ENCODE measurements around the gene DALRD3. TPM values are rescaled to one million over a fixed set of nuclear protein-coding genes. Genes with fewer than 3 reads are reported as not detected.

The DALRD3 gene
- total and polyA plus RNA-seq, 2 experiments from 2014 or later = 31.0 to 57.7 TPM

DNA sequence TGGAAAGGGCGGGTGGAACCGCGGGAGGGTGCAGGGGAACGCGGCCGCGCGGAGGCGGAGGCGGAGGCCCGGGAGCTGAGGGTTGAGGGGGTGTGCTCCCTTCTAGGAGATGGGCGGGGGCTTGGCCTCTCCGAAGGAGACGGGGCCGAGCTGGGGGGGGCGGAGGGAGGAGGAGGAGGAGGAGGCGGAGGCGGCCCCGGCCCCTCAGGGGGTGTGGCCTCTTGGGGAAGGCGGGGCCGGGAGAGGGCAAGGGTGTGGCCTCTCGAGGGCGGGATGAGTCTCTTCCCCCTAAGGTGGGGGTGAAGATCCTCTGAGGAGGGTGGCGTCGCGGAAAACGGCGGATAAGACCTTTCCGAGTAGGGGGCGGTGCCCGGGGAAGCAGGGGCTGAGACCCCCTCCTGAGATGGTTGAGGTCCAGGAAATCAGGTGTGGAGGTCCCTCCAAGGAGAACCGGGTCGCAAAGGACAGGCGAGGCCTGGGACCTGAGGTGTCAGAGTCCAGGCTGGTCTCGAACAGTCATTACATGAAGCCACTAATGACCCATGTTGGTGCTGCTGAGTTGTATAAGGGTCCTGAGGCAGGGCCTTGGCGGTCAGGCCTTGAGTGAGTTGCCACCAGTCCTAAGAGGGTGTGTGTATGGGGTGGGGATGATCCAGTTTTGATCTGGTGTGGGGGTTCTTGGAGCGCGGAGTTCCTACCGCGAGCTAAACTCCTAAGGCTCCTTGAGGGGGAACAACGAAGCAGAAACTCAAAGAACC, 10.4 kb downstream of the DALRD3 start:
- H2AFZ ChIP-seq = peak overlapping the region; percentile 88; the same call in 1 of the 2 replicates
- DNase-seq (ENCODE audit: low spot score) (peak; percentile 96), ATAC-seq (peak; percentile 66)
- H3K4me1 ChIP-seq (ENCODE audit: insufficient read depth) = peaks cover 9% of the 10 kb centered on the region
- H3F3A ChIP-seq (replicated peaks; ENCODE audit: low read depth) = 0 out of 2 replicates have a peak, but pooled peaks cover 5% of the 10 kb centered on the region
- peaks cover 34% of the 10 kb centered on the region for H4K20me1 ChIP-seq (replicated peaks; ENCODE audit: insufficient read depth)
- H3K9me2 ChIP-seq (ENCODE audit: insufficient read depth) = no peaks in the 10 kb centered on the region
- H3K27ac ChIP-seq (ENCODE audit: low read depth) = peak overlapping the region; percentile 100
- peaks cover 3% of the 10 kb centered on the region; the same call in 2 of the 3 replicates for H3K9me3 Mint-ChIP-seq
- no peaks in the 10 kb centered on the region for H3K27me3 ChIP-seq (ENCODE audit: insufficient read depth)
- peak overlapping the region; percentile 99 for H3K4me3 ChIP-seq
- TF ChIP-seq POLR2AphosphoS5 (IDR thresholded peaks at IDR 0.05; ENCODE audit: low read depth) = peak; percentile 59; the same call in 1 of the 2 replicates
- TF ChIP-seq EZH2 (IDR thresholded peaks at IDR 0.05; ENCODE audit: low read depth, unreplicated experiment) = no peak
- peak overlapping the region; percentile 98 for H3K4me3 Mint-ChIP-seq
- H3K36me3 Mint-ChIP-seq (ENCODE audit: low read depth) = peaks cover 25% of the 10 kb centered on the region
- peaks cover 54% of the 10 kb centered on the region for H3K79me2 ChIP-seq (replicated peaks; ENCODE audit: insufficient read depth)
- peaks cover 12% of the 10 kb centered on the region for H3K27me3 Mint-ChIP-seq (ENCODE audit: insufficient read depth, low read depth, poor library complexity)
- peak overlapping the region; percentile 100 for H3K27ac Mint-ChIP-seq
- peaks cover 15% of the 10 kb centered on the region for H3K4me1 Mint-ChIP-seq
- peaks cover 8% of the 10 kb centered on the region; the same call in 1 of the 2 replicates for H3K36me3 ChIP-seq (ENCODE audit: insufficient read depth)
- H3K4me2 ChIP-seq = peak overlapping the region; percentile 95

GRCh38 chr3:49007068-49007770, 11.2 kb downstream of the DALRD3 start, which contains the start of gene WDR6:
Gene WDR6 (plus strand): TSS chr3:49007391. CDS start chr3:49007432, 41 bp downstream.
- DNase-seq (ENCODE audit: low spot score) (peak; percentile 99), ATAC-seq (peak; percentile 89)
- Histone ChIP-seq H3F3A (replicated peaks; ENCODE audit: low read depth) (0 out of 2 replicates have a peak, but pooled peaks cover 5% of the 10 kb centered on the region), H2AFZ (peak within 1 kb of the TSS; percentile 88), H3K27me3 (ENCODE audit: insufficient read depth) (no peaks in the 10 kb centered on the region), H3K27ac (ENCODE audit: low read depth) (peak within 1 kb of the TSS; percentile 100), H3K36me3 (ENCODE audit: insufficient read depth) (peaks cover 8% of the 10 kb centered on the region; the same call in 1 of the 2 replicates), H3K4me3 (peak within 1 kb of the TSS; percentile 99), H3K9me2 (ENCODE audit: insufficient read depth) (no peaks in the 10 kb centered on the region; the same call in 1 of the 2 replicates), H3K4me1 (ENCODE audit: insufficient read depth) (peaks cover 9% of the 10 kb centered on the region), H3K79me2 (replicated peaks; ENCODE audit: insufficient read depth) (peaks cover 48% of the 10 kb centered on the region), H4K20me1 (replicated peaks; ENCODE audit: insufficient read depth) (peaks cover 30% of the 10 kb centered on the region), H3K4me2 (peak within 1 kb of the TSS; percentile 95)
- H3K9me3 Mint-ChIP-seq = peaks cover 3% of the 10 kb centered on the region; the same call in 2 of the 3 replicates
- peaks cover 12% of the 10 kb centered on the region for H3K27me3 Mint-ChIP-seq (ENCODE audit: insufficient read depth, low read depth, poor library complexity)
- peaks cover 20% of the 10 kb centered on the region for H3K36me3 Mint-ChIP-seq (ENCODE audit: low read depth)
- peak within 1 kb of the TSS; percentile 100 for H3K27ac Mint-ChIP-seq
- peak within 1 kb of the TSS; percentile 98 for H3K4me3 Mint-ChIP-seq
- peaks cover 15% of the 10 kb centered on the region for H3K4me1 Mint-ChIP-seq
- TF ChIP-seq POLR2AphosphoS5 (IDR thresholded peaks at IDR 0.05; ENCODE audit: low read depth) (peak; percentile 99), ZNF331 (CRISPR knock-in tag; IDR thresholded peaks at IDR 0.05; ENCODE audit: low read depth) (no peak), CREB1 (CRISPR knock-in tag; IDR thresholded peaks at IDR 0.05; ENCODE audit: low read depth) (peak; percentile 76), ZNF462 (CRISPR knock-in tag; IDR thresholded peaks at IDR 0.05) (no peak)
- TF ChIP-seq, protein P1, sequence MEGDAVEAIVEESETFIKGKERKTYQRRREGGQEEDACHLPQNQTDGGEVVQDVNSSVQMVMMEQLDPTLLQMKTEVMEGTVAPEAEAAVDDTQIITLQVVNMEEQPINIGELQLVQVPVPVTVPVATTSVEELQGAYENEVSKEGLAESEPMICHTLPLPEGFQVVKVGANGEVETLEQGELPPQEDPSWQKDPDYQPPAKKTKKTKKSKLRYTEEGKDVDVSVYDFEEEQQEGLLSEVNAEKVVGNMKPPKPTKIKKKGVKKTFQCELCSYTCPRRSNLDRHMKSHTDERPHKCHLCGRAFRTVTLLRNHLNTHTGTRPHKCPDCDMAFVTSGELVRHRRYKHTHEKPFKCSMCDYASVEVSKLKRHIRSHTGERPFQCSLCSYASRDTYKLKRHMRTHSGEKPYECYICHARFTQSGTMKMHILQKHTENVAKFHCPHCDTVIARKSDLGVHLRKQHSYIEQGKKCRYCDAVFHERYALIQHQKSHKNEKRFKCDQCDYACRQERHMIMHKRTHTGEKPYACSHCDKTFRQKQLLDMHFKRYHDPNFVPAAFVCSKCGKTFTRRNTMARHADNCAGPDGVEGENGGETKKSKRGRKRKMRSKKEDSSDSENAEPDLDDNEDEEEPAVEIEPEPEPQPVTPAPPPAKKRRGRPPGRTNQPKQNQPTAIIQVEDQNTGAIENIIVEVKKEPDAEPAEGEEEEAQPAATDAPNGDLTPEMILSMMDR (conservative IDR thresholded peaks at IDR 0.05; ENCODE audit: low read depth in 2 of 2) = peak; percentile 49 to 52

All from GM23338 (cell line).